ENCODE measurements around the gene GABBR2.

GABBR2 gene

GRCh38 chr9:98500337-98500919 lies 208.3 kb downstream of the GABBR2 start:
- Histone ChIP-seq H3K27ac (ENCODE audit: low read depth, low read length) (no peak overlapping the region), H3K23ac (ENCODE audit: low read length) (no peak overlapping the region), H4K8ac (ENCODE audit: low read depth, low read length) (no peak overlapping the region), H3K4me2 (ENCODE audit: low read length) (no peak overlapping the region), H4K12ac (ENCODE audit: low read depth, low read length) (no peak overlapping the region), H3K36me3 (ENCODE audit: control insufficient read depth in 1 of 2, insufficient read depth in 2 of 2, low read length in 2 of 2) (no peaks in the 10 kb centered on the region), H3K79me1 (ENCODE audit: low read length) (no peaks in the 10 kb centered on the region), H3K27me3 (ENCODE audit: insufficient read depth, low read length) (no peaks in the 10 kb centered on the region), H3K4me3 (ENCODE audit: low read depth, low read length) (peak overlapping the region; percentile 50), H2AK5ac (ENCODE audit: low read length) (no peak overlapping the region), H3K4me1 (ENCODE audit: control insufficient read depth in 1 of 2, insufficient read depth in 2 of 2, low read length in 2 of 2) (peaks cover 3 to 8% of the 10 kb centered on the region in 2 experiments), H3K79me2 (ENCODE audit: control insufficient read depth, insufficient read depth, low read length, poor library complexity) (no peaks in the 10 kb centered on the region), H2BK120ac (ENCODE audit: insufficient read depth, low read length, poor library complexity) (no peak overlapping the region), H2BK5ac (ENCODE audit: low read depth, low read length, poor library complexity) (no peak overlapping the region), H3K9ac (ENCODE audit: low read length) (no peak overlapping the region), H2BK12ac (ENCODE audit: low read length) (no peak overlapping the region), H2AFZ (ENCODE audit: insufficient read depth, low read length, poor library complexity) (no peak overlapping the region), H3K14ac (ENCODE audit: low read length) (no peak overlapping the region), H4K91ac (ENCODE audit: low read depth, low read length) (no peak overlapping the region), H3K4ac (ENCODE audit: low read depth, low read length) (no peak overlapping the region), H3K18ac (ENCODE audit: low read length) (no peak overlapping the region), H3K9me3 (ENCODE audit: insufficient read depth, low read depth, low read length) (peaks cover 2% of the 10 kb centered on the region)
- DNase-seq = peak; percentile 47 to 53
- WGBS (ENCODE audit: extremely low coverage, insufficient coverage, insufficient read length) = no CpG with 5 or more reads among the region's 7 CpGs

GRCh38 chr9:98495530-98495929 lies 213.2 kb downstream of the GABBR2 start:
- no peak overlapping the region for H3K4ac ChIP-seq (ENCODE audit: low read depth, low read length)
- no peak for DNase-seq
- no peak overlapping the region for H3K23ac ChIP-seq (ENCODE audit: low read length)
- no peak overlapping the region for H2BK5ac ChIP-seq (ENCODE audit: low read depth, low read length, poor library complexity)
- peaks cover 1% of the 10 kb centered on the region for H3K9me3 ChIP-seq (ENCODE audit: insufficient read depth, low read depth, low read length)
- no peak overlapping the region for H4K91ac ChIP-seq (ENCODE audit: low read depth, low read length)
- peaks cover 0 to 2% of the 10 kb centered on the region in 2 experiments for H3K4me1 ChIP-seq (ENCODE audit: control insufficient read depth in 1 of 2, insufficient read depth in 2 of 2, low read length in 2 of 2)
- H3K18ac ChIP-seq (ENCODE audit: low read length) = no peak overlapping the region
- H3K4me3 ChIP-seq (ENCODE audit: low read depth, low read length) = no peak overlapping the region
- H3K4me2 ChIP-seq (ENCODE audit: low read length) = no peak overlapping the region
- H2AK5ac ChIP-seq (ENCODE audit: low read length) = no peak overlapping the region
- no peaks in the 10 kb centered on the region for H3K36me3 ChIP-seq (ENCODE audit: control insufficient read depth in 1 of 2, insufficient read depth in 2 of 2, low read length in 2 of 2)
- no peak overlapping the region for H3K9ac ChIP-seq (ENCODE audit: low read length)
- no peak overlapping the region for H2BK12ac ChIP-seq (ENCODE audit: low read length)
- no CpG with 5 or more reads among the region's 3 CpGs for whole genome bisulfite sequencing (ENCODE audit: extremely low coverage, insufficient coverage, insufficient read length)
- no peak overlapping the region for H3K14ac ChIP-seq (ENCODE audit: low read length)
- H4K8ac ChIP-seq (ENCODE audit: low read depth, low read length) = no peak overlapping the region
- no peaks in the 10 kb centered on the region for H3K79me2 ChIP-seq (ENCODE audit: control insufficient read depth, insufficient read depth, low read length, poor library complexity)
- H3K27ac ChIP-seq (ENCODE audit: low read depth, low read length) = no peak overlapping the region
- no peak overlapping the region for H2AFZ ChIP-seq (ENCODE audit: insufficient read depth, low read length, poor library complexity)
- H4K12ac ChIP-seq (ENCODE audit: low read depth, low read length) = no peak overlapping the region
- H2BK120ac ChIP-seq (ENCODE audit: insufficient read depth, low read length, poor library complexity) = no peak overlapping the region
- H3K79me1 ChIP-seq (ENCODE audit: low read length) = no peaks in the 10 kb centered on the region
- no peaks in the 10 kb centered on the region for H3K27me3 ChIP-seq (ENCODE audit: insufficient read depth, low read length)

DNA sequence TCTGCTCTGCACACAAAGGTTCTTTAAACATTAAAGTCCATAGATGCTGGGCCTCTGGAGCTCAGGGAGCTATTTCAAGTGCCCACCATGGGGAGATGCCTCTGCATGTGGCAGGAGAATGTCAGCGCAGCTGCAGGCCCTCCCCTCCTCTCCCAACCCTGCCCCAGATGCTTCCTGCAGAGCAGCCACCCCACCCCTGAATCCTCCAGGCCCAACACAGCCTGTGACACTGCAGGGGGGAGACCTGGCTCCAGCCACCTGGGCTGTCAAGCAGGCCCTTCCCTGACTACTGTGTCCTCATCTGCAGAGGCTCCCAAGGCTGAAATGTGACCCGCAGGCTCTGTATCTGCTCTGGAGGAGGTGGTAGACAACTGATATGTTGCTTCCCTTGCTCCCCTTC lies 213.9 kb downstream of the GABBR2 start:
- Histone ChIP-seq H3K79me2 (ENCODE audit: control insufficient read depth, insufficient read depth, low read length, poor library complexity) (no peaks in the 10 kb centered on the region), H3K18ac (ENCODE audit: low read length) (no peak overlapping the region), H4K8ac (ENCODE audit: low read depth, low read length) (no peak overlapping the region), H3K9ac (ENCODE audit: low read length) (no peak overlapping the region), H3K27ac (ENCODE audit: low read depth, low read length) (no peak overlapping the region), H3K79me1 (ENCODE audit: low read length) (no peaks in the 10 kb centered on the region), H2AK5ac (ENCODE audit: low read length) (no peak overlapping the region), H3K27me3 (ENCODE audit: insufficient read depth, low read length) (no peaks in the 10 kb centered on the region), H3K9me3 (ENCODE audit: insufficient read depth, low read depth, low read length) (no peaks in the 10 kb centered on the region), H2AFZ (ENCODE audit: insufficient read depth, low read length, poor library complexity) (no peak overlapping the region), H3K4me2 (ENCODE audit: low read length) (no peak overlapping the region), H3K4me1 (ENCODE audit: control insufficient read depth in 1 of 2, insufficient read depth in 2 of 2, low read length in 2 of 2) (peaks cover 0 to 4% of the 10 kb centered on the region in 2 experiments), H3K4ac (ENCODE audit: low read depth, low read length) (no peak overlapping the region), H4K12ac (ENCODE audit: low read depth, low read length) (no peak overlapping the region), H3K14ac (ENCODE audit: low read length) (no peak overlapping the region), H3K4me3 (ENCODE audit: low read depth, low read length) (no peak overlapping the region), H3K36me3 (ENCODE audit: control insufficient read depth in 1 of 2, insufficient read depth in 2 of 2, low read length in 2 of 2) (no peaks in the 10 kb centered on the region), H2BK12ac (ENCODE audit: low read length) (no peak overlapping the region), H4K91ac (ENCODE audit: low read depth, low read length) (no peak overlapping the region), H2BK5ac (ENCODE audit: low read depth, low read length, poor library complexity) (no peak overlapping the region), H3K23ac (ENCODE audit: low read length) (no peak overlapping the region), H2BK120ac (ENCODE audit: insufficient read depth, low read length, poor library complexity) (no peak overlapping the region)
- no CpG with 5 or more reads among the region's 2 CpGs for WGBS (ENCODE audit: extremely low coverage, insufficient coverage, insufficient read length)
- DNase-seq = no peak

DNA sequence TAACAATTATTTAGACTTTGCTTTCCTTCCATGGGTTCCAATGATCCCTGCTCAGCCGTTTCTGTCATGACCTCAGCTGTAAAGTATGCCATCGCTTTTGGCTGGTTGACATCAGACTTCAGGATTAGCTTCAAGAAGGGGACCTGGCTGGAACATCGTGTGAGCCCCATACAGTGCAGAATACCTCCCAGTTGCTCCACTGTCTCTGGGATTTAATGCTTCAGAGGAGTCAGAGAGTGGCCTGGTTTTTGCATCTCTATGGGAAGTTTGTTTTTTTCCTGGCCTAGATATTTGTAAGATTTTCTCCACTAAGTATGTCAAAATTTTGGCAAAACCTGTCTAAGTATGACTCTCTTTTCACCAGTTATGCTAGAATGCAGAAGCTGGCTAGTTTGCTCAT lies 216.9 kb downstream of the GABBR2 start:
- peak; percentile 33 to 47 for DNase-seq
- H2BK12ac ChIP-seq (ENCODE audit: low read length) = no peak overlapping the region
- H3K4me2 ChIP-seq (ENCODE audit: low read length) = no peak overlapping the region
- H4K8ac ChIP-seq (ENCODE audit: low read depth, low read length) = no peak overlapping the region
- no peak overlapping the region for H4K12ac ChIP-seq (ENCODE audit: low read depth, low read length)
- H3K4me3 ChIP-seq (ENCODE audit: low read depth, low read length) = no peak overlapping the region
- no peak overlapping the region for H2BK120ac ChIP-seq (ENCODE audit: insufficient read depth, low read length, poor library complexity)
- H3K9me3 ChIP-seq (ENCODE audit: insufficient read depth, low read depth, low read length) = no peaks in the 10 kb centered on the region
- no peaks in the 10 kb centered on the region for H3K79me2 ChIP-seq (ENCODE audit: control insufficient read depth, insufficient read depth, low read length, poor library complexity)
- no peak overlapping the region for H3K27ac ChIP-seq (ENCODE audit: low read depth, low read length)
- H4K91ac ChIP-seq (ENCODE audit: low read depth, low read length) = no peak overlapping the region
- H3K14ac ChIP-seq (ENCODE audit: low read length) = no peak overlapping the region
- no peak overlapping the region for H2AK5ac ChIP-seq (ENCODE audit: low read length)
- H3K79me1 ChIP-seq (ENCODE audit: low read length) = peaks cover 6% of the 10 kb centered on the region
- H3K4me1 ChIP-seq (ENCODE audit: control insufficient read depth in 1 of 2, insufficient read depth in 2 of 2, low read length in 2 of 2) = peaks cover 5 to 8% of the 10 kb centered on the region in 2 experiments
- H2AFZ ChIP-seq (ENCODE audit: insufficient read depth, low read length, poor library complexity) = no peak overlapping the region
- no peak overlapping the region for H2BK5ac ChIP-seq (ENCODE audit: low read depth, low read length, poor library complexity)
- H3K36me3 ChIP-seq (ENCODE audit: control insufficient read depth in 1 of 2, insufficient read depth in 2 of 2, low read length in 2 of 2) = no peaks in the 10 kb centered on the region
- no peak overlapping the region for H3K23ac ChIP-seq (ENCODE audit: low read length)
- H3K4ac ChIP-seq (ENCODE audit: low read depth, low read length) = no peak overlapping the region
- H3K18ac ChIP-seq (ENCODE audit: low read length) = no peak overlapping the region
- no CpG with 5 or more reads among the region's 3 CpGs for WGBS (ENCODE audit: extremely low coverage, insufficient coverage, insufficient read length)
- no peaks in the 10 kb centered on the region for H3K27me3 ChIP-seq (ENCODE audit: insufficient read depth, low read length)
- H3K9ac ChIP-seq (ENCODE audit: low read length) = no peak overlapping the region

Data from trophoblast cell (in vitro differentiated cells and primary cell).